Cortex of kidney (tissue), 1 donor: ENCODE results near the gene ANGPTL2.

Experiments
- DNase-seq: peaks from one replicate; lab custom pipeline; 2025; lab: John Stamatoyannopoulos, UW

ANGPTL2 gene

DNA sequence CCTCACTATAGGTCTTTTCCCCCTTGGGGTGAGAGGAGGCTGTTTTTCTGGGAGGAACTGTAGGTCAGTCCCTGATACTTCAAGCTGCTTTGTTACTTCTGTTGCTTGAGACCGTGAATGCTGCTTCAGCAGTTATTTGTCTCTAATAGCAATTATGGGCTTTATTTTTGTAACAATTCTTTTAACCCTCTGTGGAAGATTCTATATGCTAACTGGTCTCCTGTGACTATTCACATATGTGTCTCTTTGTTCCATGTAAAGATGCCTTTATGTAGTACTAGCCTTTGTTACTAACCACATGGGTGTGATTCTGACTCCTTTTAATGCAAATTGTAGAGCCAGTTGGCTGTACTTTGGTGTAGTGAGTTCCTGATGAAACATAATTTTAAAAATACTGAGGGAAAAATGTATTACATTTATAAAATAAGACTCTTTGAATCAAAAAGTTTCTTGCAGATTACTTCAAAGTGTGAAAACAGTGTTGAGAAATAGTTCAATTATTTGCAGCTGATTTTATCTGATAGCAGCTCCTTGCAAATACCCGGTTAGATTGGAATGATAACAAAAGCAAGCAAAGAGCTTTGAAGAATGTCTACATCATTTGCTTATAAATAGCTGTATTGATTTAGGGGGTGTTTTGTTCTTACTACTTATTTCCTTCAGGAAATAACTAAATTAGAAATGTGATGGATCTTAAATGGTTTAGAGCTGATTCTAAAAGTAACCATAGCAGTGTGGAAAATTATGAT is 46.6 kb downstream of the ANGPTL2 start:
- DNase-seq: no peak

DNA sequence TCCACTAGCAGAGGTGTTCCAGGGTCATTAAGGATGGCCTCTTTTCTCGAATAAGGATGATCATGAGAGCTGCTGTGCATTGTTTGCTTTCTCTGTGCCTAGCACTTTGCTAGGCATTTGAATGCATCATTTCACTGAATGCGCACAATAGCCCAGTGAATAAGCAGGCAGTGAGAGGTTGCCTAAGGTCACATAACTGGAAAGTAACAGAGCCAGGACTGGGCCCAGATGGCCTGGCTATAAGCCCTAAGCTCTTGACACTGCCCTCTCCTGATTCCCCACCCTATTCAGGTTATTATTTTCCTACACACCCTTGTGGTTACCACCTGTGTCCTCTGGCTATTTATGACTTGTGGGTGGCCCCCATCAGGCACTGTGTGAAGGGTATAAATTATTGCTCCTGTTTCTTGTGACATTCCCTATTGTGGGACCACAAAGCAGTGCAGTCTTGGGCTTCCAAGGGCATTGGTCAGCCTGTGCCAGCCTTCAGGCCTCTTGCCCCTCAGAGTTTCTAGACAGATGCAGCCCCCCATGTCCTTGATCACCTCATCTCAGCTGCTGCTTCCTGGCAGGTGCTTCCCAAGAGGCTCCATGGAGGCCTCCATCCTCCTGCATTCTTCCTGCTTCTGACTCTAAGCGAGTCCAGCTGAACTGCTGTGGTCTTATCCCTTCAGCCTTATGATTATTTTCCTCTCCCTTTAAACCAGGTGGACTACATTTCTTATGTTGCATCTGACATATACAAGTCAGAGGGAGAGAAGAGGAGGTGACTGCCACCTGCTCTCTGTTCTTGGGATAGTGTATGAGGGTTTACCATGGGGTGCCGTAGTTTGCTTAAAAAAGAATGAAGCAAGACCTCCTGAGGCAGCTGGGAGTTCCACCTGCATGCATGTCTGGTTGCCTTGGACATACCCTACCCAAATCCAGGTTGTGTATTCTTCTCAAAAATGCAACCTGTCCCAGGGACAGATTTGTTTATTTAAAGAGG is 47.6 kb downstream of the ANGPTL2 start:
- DNase-seq: no peak

DNA sequence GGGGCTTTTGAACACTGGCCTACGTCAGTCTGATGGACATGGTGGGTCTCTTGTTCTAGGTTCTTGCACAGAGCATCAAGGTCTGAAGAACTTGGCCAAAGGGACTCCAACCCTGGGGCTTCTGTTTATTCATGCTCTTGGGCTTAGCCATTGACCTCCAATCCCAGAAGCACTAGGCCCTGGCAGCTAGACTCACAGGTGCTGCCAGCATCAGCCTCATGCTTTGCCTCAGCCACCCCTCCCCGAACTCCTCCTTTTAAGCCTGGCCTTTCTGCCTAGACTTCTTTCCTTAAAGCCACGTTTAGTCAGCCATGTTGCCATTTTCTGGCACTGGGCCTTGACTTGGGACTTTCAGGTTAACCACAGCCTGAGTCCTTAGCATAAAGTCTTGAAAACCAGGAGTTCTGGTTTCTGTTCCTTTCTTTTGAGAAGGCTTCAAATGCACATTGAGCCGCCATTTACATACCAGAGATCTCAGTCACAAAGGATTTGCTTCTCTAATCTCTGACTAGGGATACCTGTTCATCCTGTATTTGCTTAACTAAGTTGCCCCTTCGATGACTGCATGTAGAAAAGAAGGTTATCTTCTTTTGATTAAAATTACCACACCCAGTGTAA is 54.7 kb downstream of the ANGPTL2 start:
- DNase-seq: no peak

DNA sequence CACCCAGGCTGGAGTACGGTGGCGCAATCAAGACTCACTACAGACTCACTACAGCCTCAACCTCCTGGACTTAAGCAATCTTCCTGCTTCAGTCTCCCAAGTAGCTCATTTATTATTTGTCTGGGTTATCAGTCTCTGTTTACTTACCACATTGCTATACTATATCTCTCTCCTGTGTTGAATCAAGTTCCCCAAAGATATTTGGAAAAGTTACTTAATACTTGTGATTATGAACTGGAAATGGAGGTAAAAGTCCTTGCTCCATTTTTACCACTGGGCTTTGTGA is 55.6 kb downstream of the ANGPTL2 start:
- no peak for DNase-seq

DNA sequence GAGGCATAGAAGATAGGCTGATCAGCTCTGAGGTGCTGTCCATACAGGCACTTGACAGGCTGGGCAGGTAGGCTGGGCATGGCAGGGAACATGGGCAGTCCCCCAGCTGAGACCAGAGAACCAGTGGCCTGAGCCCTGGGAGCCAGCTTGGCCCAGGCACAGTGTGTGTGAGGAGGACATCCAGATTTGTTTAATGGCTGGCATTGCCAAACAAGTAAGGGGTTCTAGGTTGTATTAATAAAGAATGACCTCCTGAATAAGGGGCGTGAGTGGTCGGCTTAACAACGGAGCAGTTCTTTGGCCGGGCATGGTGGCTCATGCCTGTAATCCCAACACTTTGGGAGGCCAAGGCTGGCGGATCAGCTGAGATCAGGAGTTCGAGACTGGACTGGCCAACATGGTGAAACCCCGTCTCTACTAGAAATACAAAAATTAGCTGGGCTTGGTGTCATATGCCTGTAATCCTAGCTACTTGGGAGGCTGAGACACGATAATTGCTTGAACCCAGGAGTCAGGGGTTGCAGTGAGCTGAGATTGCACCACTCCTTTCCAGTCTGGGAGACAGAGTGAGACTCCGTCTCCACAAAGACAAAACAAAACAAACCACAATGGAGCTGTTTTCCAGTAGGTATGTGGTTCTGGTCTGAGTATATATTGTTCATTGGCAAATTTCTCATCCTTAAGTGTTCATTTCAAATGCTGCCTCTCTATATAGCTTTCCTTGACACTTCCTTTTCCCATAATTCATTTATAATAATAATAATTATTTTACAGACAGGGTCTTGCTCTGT is 56.2 kb downstream of the ANGPTL2 start:
- no peak for DNase-seq

DNA sequence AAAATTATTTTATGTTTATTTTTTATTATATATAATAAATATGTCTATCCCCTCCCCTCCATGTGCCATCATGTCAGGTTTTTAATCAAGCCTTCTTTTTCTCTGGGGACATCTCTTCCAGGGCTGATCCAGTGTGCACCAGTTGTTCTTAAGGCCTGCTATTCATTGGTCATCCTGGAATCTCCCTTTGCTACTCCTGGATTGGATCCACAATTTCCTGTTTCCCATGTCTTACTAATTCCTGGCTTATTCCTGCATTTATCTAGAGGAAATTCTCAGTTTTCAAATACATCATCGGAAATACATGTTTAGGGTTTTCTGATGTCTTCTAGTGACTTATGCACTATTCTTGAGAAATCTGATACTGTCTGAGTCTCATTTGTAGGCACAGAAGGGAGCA is 56.8 kb downstream of the ANGPTL2 start:
- no peak for DNase-seq

DNA sequence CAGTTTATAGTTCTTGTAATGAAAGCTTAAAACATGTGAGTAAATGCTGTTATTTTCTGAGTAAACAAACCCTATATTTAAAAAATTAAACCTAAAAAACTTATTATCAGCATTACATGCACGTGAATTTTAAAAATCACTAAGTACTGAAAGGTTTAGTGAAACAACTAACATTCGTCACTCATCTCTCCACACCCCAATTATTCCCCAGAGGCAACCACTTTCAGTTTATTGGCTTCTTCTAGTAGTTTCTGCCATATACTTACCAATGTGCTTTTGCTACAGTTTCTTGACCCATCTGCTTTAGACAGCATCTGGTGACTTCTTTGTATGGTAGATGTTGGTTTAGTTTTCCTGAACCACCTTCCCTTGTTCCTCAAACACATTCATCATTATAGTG is 58.1 kb downstream of the ANGPTL2 start:
- DNase-seq: no peak

DNA sequence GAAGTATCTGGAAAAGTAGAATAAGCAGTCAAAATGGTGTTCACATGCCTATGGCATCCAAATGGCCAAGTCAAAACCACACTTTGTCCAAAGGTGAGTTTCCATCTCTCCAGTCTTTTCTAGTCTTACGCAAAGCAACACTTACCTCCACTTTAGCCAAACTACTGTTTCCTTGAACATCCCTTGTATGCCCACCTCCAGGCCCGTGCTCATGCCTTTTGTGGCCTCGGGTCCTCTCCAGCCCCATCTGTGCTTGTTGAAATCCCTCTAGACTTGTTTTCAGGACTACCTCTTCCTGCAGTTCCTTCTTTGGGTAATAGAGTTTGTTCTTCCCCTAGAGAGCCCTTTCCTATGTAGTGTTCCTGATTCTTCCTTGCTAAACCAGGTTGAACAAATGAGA is 61.0 kb downstream of the ANGPTL2 start:
- DNase-seq: no peak

DNA sequence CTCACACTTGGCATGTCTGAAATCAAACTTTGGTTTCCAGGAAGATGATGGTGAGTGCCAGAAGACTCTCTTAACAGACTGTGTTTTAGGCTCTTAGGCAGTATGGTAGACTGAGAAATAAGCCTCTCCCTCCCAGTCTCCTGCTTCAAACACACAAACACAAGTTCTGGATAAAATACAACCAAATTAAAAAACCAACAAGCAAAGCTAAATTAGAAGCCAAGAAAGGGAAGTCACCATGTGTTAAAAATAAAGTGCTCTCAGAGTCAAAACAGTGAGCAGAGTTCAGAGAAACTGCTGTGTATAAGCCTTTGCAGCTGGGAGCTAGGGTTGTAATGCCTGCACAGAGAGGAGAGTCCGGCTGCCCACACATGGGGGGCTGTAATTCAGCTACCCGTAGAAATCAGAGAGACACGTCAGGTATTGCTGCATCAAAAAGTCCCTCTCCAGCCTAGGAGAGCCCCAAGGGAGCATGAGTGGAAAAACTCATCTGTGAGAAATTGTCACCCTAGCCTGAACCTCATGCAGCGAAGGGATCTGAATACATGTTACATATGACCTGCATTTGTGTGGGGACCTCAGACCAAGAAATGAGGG is 62.6 kb downstream of the ANGPTL2 start:
- no peak for DNase-seq

DNA sequence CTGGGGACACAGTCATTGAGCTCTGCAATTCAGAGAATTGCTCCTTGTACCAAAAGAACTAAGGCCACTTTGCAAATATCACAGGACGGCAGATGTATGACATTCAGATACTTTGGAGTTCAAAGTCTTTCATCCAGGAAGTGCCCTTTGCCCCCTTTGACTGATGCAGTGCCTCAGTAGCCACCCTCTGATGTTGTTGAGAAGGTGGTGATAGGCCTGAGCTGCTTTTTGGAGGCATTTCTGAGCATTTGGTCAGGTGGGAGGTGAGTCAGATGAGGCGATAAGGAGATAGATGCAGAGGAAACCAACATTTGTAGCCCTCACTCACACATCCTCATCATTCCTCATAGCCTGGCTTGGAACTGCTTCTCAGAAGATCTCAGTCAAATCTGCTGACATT is 63.4 kb downstream of the ANGPTL2 start:
- DNase-seq: no peak

DNA sequence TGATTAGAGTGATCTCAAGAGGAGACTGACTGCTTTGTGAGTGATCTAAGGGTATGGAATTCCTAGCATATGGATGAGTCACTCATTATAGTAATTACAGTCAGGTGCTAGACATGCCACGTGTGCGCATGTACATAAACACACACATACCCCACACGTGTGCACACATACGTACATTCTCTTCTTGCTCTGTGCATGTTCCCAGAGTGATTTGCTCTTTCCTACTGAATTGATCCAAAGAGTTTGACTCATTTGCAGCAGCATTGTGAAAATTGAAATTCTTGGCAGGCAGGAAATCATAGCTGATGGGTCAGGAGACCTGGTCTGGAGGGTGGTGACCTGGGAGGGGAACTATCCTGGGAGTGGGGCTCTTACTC is 63.8 kb downstream of the ANGPTL2 start:
- no peak for DNase-seq

DNA sequence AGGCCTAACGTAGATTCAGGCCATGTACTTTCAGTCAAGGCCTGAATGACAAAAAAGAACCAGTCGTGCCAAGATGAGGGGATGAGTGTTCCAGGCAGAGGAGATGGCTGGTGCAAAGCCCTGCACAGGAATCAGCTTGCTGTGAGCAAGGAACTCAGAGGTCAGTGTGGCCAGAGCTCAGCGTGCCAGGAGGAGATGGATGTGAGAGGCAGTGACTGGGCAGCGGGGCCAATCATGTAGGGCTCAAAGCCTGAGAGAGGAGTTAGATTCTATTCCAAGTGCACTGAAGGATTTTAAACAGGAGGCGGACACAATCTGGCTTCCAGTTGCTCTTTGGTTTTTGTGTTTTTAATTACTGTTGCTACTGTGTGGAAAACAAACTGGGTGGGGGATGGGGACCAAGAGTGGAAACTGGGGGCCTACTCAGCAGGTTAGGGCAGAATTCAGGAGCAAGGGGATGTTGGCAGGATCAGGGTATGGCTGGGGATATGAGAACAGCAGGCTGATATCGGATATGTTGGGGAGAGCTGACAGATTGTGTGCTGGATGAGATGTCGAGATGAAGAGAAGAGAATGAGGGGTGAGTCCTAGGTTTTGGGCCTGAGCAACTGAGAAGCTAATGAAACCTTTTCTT is 64.3 kb downstream of the ANGPTL2 start:
- DNase-seq: no peak

DNA sequence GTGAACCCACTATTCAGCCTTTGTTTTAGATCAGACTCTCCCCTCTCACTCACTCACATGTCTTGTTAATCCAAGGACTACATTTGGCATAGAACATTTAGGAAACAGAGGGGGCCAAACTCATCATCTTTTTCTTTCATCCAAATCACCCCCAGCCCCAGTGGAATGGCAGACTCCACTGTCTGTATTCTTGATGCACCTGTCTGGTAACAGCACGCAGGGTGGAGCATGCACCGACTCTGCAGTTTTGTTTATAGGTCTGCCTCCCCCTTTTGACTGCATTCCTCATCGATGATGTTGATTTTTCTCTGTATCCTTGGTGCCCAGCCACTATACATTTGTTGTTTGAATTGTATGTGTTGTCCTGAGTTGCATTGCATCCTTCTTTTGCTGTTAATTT is 66.0 kb downstream of the ANGPTL2 start:
- DNase-seq: no peak

DNA sequence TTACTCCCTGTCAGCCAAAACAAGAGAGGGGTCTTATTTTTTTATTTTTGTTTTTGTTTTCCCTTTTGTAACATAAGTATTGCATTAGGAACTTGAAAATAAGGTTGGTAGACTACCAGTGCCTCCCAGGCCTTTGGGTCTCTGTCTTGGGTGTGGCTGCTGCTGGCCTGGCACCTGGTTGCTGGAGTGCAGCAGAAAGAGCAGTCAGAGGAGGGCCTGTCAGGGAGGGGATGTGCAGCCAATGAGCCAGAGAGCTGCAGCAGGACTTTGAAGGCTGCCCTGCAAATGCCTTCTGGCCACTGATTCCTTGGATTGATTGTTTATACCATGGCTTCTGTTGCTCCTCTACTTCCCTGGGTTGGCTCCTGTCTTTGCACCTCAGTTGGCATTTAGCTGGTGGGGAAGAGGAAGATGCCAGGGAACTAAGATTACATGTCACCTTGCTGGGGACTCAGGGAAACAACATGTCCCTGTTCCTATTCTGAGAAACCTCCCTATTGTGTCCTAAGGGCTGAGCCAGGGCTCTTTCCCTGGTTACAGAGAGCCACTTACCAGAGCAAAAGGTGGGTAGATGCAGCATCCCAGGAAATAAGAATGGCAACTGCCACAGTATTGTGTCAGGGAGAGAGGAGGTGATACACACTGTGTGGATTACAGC is 66.6 kb downstream of the ANGPTL2 start:
- no peak for DNase-seq

DNA sequence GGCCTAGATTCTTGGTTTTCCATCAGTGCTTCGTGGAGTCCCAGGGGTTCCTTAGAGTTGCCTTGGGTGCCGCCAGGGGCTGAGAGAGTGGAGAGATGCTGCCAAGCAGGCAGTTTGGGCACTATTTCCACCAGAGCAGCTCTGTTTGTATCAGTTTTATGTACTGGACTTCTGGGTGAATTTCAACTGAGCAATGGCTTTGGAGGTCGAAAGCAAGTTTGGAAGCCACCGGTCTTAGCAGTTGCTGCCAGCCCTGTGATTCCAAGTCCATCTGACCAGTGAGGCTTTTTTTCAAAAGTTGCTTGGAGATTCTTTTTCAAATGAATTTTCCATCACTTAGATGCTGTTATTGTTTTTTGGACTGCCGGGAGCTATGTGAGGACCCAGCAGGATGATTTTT is 68.5 kb downstream of the ANGPTL2 start:
- DNase-seq: no peak

DNA sequence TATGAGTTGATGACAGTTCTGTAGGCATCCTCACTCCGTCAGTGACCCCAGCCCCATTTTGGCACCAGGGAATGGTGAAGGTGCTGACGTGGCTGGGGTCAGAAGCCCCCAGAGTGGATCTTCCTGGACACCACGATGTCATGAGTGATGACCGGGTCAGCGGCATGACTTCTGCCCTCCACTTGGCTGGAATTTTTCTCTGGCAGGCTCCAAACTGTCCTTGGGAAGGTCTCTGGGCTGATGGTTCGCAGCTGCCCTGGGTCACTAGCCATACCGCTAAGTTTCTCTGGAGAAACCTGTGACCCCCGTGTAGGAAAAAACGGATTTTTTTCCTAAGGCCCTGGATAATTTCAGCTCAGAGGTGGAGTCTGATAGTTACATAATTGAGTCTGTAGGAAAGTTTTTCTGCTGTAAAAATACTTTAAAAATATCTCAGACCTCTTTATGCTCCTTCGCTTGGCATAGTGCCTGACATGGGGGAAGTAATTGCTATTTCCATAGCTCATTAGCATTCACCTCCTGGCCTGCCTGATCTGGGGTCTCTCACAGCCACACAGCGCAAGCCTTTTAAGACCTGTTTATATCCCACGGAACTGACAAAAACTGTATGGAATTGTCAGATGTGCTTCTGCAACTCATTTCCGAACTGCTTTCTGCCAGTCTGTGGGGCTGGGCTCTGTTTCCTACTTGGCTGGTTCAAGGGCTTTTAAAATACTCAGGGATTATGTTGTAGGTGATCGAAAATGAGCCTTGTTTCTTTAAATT is 69.2 kb downstream of the ANGPTL2 start:
- DNase-seq: no peak

DNA sequence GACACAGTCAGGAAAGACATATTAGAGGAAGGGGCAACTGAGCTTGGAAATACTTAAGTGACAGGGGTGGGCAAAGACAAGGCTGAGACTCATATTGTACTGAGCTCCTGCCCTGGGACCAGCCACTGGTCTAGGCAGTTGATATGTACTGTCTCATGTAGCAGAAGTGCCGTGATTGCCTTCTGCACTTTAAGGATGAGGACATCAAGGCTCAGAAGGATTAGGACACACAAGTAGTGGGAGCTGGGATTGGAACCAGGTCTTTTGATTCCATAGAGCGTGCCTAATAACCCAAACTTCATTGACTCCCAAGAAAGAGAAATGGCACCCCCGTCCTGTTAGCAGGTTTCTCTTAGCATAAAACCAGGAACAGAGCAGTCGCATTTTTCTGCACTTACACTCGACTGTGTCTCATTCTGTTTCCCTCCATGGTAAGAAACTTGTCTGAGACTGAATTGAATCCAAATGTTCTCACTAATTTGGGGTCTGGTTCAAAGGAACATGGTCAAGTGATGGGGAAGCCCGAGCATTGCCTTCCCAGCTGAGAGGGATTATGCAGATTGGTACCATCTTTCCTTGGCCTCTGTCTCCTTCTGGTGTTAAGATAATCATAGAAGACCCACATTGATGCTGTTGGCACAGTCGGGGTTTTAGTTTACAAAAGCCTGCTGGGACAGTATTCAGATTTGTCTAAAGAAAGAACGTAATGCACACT is 70.4 kb downstream of the ANGPTL2 start:
- DNase-seq: no peak

DNA sequence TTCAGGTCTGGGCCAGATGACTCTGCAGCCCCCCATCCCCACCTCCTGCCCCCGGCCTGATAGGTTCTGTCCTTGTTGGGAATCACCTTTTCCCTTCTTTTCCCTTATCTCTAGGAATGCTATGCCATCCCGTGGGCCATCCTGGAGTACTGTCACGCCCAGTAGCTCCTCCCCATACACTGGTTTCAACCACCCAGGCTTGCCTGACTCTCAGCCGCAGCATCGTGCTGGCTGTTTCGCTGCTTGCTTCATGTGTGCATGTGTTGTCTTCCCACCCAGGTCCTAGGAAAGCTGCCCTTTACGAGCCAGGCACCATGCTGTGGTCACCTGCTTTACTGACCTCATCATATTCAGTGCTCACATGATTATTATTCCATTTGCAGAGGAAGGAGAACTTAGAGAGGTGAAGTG is 71.8 kb downstream of the ANGPTL2 start:
- DNase-seq: no peak

DNA sequence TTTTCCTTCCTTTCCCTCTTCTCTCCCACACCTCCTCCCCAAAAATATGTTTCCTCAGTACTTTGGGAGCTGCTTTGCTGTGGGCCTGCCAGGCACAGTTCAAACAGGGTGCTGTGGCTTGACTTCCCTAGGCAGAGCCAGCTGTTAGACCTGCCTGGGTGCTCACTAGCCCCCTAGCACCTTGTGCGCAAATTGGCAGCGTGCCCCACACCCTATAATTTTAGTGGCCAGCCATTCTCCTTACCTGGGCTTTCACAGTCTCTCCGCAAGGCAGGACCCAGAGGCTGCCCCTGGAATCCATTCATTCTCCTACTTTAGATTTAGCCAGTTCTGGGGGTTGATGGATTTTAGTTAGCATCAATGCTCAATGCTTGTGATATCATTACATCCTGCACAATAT is 72.3 kb downstream of the ANGPTL2 start:
- DNase-seq: no peak
